Measurements from ENCODE around the gene LEP.

GRCh38 chr7:128265156-128265905 is 24.3 kb downstream of the LEP start:
- TF ChIP-seq CTCF (IDR thresholded peaks at IDR 0.05; ENCODE audit: low read depth, low read length) = no peak
- TF ChIP-seq EZH2phosphoT487 (IDR thresholded peaks at IDR 0.05; ENCODE audit: low read depth) = no peak
